GM12878 (cell line): ENCODE data around the gene MAMDC4. TPM values are rescaled to one million over a fixed set of nuclear protein-coding genes. Genes with fewer than 3 reads are reported as not detected.

Experiments
- ASH2L ChIP-seq: fragments of 300-600, 200-600 bp; sonication (generic); IDR thresholded peaks from 2 replicates; pipeline ENCODE4 v1.6.1; 2017; ENCODE audit warnings: low read depth, mild to moderate bottlenecking, borderline replicate concordance
- BACH1 ChIP-seq: fragments of 450-650 bp; IDR thresholded peaks from 2 replicates; pipeline ENCODE4 v1.6.1; 2017; ENCODE audit warnings: mild to moderate bottlenecking, borderline replicate concordance
- BCL3 ChIP-seq: IDR thresholded peaks from 2 replicates; pipeline ENCODE4 v1.6.1; 2011; ENCODE audit warnings: borderline replicate concordance, low read depth, mild to moderate bottlenecking, moderate library complexity, low read length; ENCODE audit not compliant: insufficient read depth, poor library complexity, severe bottlenecking
- CHD4 ChIP-seq: fragments of 200-600 bp; sonication (generic); IDR thresholded peaks from 2 replicates; pipeline ENCODE4 v1.6.1; 2016; ENCODE audit warnings: mild to moderate bottlenecking
- CREB1 ChIP-seq: IDR thresholded peaks from 2 replicates; pipeline ENCODE4 v1.6.1; 2012; ENCODE audit warnings: low read depth, mild to moderate bottlenecking, inconsistent platforms
- ELK1 ChIP-seq: IDR thresholded peaks from 2 replicates; pipeline ENCODE4 v1.6.1; 2012; ENCODE audit warnings: low read depth, low read length, improper control_type of control experiment
- GATAD2B ChIP-seq: fragments of 450-650 bp; conservative IDR thresholded peaks from 2 replicates; pipeline ENCODE4 v1.6.1; 2017; ENCODE audit warnings: low read depth, mild to moderate bottlenecking, moderate library complexity
- HDAC6 ChIP-seq: fragments of 200-600 bp; sonication (generic); IDR thresholded peaks from one replicate; pipeline ENCODE4 v1.8.0; 2017; ENCODE audit warnings: antibody characterized with exemption; ENCODE audit not compliant: unreplicated experiment
- JUND ChIP-seq: IDR thresholded peaks from 2 replicates; pipeline ENCODE4 v1.6.1; 2012; ENCODE audit warnings: low read depth, mild to moderate bottlenecking, low read length, improper control_type of control experiment, moderate library complexity
- KAT2A ChIP-seq: conservative IDR thresholded peaks from 2 replicates; pipeline ENCODE4 v1.6.1; 2011; ENCODE audit warnings: low read depth, low read length; ENCODE audit not compliant: control insufficient read depth
- MTA2 ChIP-seq: fragments of 450-650 bp; IDR thresholded peaks from 2 replicates; pipeline ENCODE4 v1.6.1; 2016; ENCODE audit warnings: low read depth, mild to moderate bottlenecking, moderate library complexity
- MYC ChIP-seq: IDR thresholded peaks from 2 replicates; pipeline ENCODE4 v1.6.1; 2011; ENCODE audit warnings: mild to moderate bottlenecking, low read length, moderate library complexity, inconsistent platforms; ENCODE audit not compliant: insufficient read depth, insufficient replicate concordance, insufficient read length, severe bottlenecking
- NFXL1 ChIP-seq: fragments of 450-650 bp; IDR thresholded peaks from 2 replicates; pipeline ENCODE4 v1.6.1; 2017; ENCODE audit warnings: antibody characterized with exemption, mild to moderate bottlenecking, borderline replicate concordance
- NR2F1 ChIP-seq: fragments of 450-650 bp; conservative IDR thresholded peaks from 2 replicates; pipeline ENCODE4 v1.6.1; 2017; ENCODE audit warnings: mild to moderate bottlenecking
- POLR2AphosphoS2 ChIP-seq: IDR thresholded peaks from 2 replicates; pipeline ENCODE4 v1.6.1; 2011; ENCODE audit warnings: low read depth, mild to moderate bottlenecking, low read length, improper control_type of control experiment, moderate library complexity
- POLR2AphosphoS5 ChIP-seq: IDR thresholded peaks from 2 replicates; pipeline ENCODE4 v1.6.1; 2011; ENCODE audit warnings: mild to moderate bottlenecking, low read length, inconsistent platforms
- POU2F2 ChIP-seq: IDR thresholded peaks from 3 replicates; pipeline ENCODE4 v1.6.1; 2011; ENCODE audit warnings: low read depth, mild to moderate bottlenecking, low read length, borderline replicate concordance
- RAD51 ChIP-seq: fragments of 450-650 bp; IDR thresholded peaks from 2 replicates; pipeline ENCODE4 v1.6.1; 2016; ENCODE audit warnings: moderate library complexity, mild to moderate bottlenecking, inconsistent platforms
- RB1 ChIP-seq: fragments of 450-650 bp; formaldehyde crosslinking; IDR thresholded peaks from 2 replicates; pipeline ENCODE4 v1.6.1; 2017; ENCODE audit warnings: mild to moderate bottlenecking, borderline replicate concordance
- RELA ChIP-seq: fragments of 450-650 bp; IDR thresholded peaks from 2 replicates; pipeline ENCODE4 v1.8.0; 2014; ENCODE audit warnings: borderline replicate concordance; ENCODE audit not compliant: partially characterized antibody
- SKIL ChIP-seq: fragments of 450-650 bp; IDR thresholded peaks from 2 replicates; pipeline ENCODE4 v1.6.1; 2017; ENCODE audit warnings: mild to moderate bottlenecking, low read depth, inconsistent platforms; ENCODE audit not compliant: poor library complexity, severe bottlenecking
- SMARCA5 ChIP-seq: fragments of 450-650 bp; IDR thresholded peaks from 2 replicates; pipeline ENCODE4 v1.6.1; 2017; ENCODE audit warnings: mild to moderate bottlenecking
- SUZ12 ChIP-seq: fragments of 200-600 bp; sonication (generic); IDR thresholded peaks from one replicate; pipeline ENCODE4 v1.6.1; 2018; ENCODE audit warnings: antibody characterized with exemption, mild to moderate bottlenecking; ENCODE audit not compliant: unreplicated experiment
- TCF12 ChIP-seq: IDR thresholded peaks from 2 replicates; pipeline ENCODE4 v1.6.1; 2011; ENCODE audit warnings: low read depth, mild to moderate bottlenecking, low read length
- YBX1 ChIP-seq: fragments of 450-650 bp; IDR thresholded peaks from 2 replicates; pipeline ENCODE4 v1.6.1; 2016; ENCODE audit warnings: antibody characterized with exemption
- YY1 ChIP-seq: IDR thresholded peaks from 2 replicates; pipeline ENCODE4 v1.6.1; 2011; ENCODE audit warnings: low read depth, mild to moderate bottlenecking, low read length
- ZBED1 ChIP-seq: IDR thresholded peaks from 2 replicates; pipeline ENCODE4 v1.6.1; 2016; ENCODE audit warnings: borderline replicate concordance
- ZNF384 ChIP-seq: IDR thresholded peaks from 2 replicates; pipeline ENCODE4 v1.6.1; 2012; ENCODE audit warnings: low read depth, mild to moderate bottlenecking, low read length, improper control_type of control experiment, borderline replicate concordance
- ZSCAN29 ChIP-seq: fragments of 450-650 bp; IDR thresholded peaks from 2 replicates; pipeline ENCODE4 v1.6.1; 2017; ENCODE audit warnings: mild to moderate bottlenecking, moderate library complexity
- polyA plus RNA-seq, 11 experiments: library from polyadenylated mRNA; depleted of rRNA in 4 of 11; unstranded in 6 of 11; stranded (reverse) in 5 of 11; fragments of >200 nt; fragmentation: Nextera tagmentation in 4 of 11; fragmentation: Illumina TruSeq in 1 of 11; extraction: Ambion mirVana in 4 of 11; extraction: Trizol in 1 of 11; gene quantifications; 1 replicate in 1 of 11; 2 replicates in 10 of 11; pipeline versions ENCODE4 v1.2.1 to v1.2.3, GENCODE V29; 2011 to 2016; ENCODE audit warnings: inconsistent platforms in 2 of 11, missing spikeins in 2 of 11, low read depth in 1 of 11
- total RNA-seq, 4 experiments: library from RNA; depleted of rRNA in 3 of 4; stranded (reverse); fragments of >200 nt in 3 of 4; fragmentation: Illumina TruSeq in 1 of 4; extraction: Trizol in 1 of 4; gene quantifications; 2 replicates each; pipeline versions ENCODE4 v1.2.1 to v1.2.3, GENCODE V29; 2013 to 2021

MAMDC4 gene
- total and polyA plus RNA-seq, 10 of the 15 experiments (the other 5 are each of a cell fraction or from before 2014, with no cell fraction given), result 0.22 to 5.7 (median 2.4) TPM; not detected in 1

DNA sequence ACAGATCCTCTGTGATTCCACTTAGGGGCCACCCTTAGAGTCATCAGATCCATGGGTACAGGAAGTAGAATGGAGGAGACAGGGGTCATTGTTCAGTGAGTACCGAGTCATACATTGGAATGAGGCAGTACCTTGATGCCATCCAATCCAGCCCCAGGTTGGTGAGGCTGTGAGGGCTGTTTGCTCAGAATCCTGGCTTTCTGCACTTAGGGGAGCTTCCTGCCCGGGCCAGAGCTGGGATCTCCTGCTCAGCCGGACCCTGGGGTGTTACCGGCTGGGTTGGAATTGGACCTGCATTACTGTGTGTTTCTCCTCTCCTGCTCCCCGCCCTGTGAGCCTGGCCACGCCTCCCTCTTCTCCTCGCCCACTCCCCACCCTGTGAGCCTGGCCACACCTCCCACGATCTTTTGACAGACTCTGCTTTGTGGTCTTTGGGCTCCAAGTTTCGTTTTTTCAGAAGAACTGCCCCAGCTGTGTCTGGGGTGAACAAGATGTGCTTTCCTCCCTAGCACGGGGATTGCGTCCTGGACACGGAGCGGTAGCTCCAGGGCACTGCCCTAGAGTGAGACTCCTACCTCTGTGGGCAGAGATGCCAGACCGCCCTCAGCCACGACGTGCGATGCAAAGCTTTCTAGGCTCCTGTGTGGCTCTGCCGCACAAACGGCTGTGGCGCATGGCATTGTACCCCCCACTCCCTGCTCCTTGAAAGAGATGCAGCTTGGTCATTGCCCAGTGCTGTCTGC is 49.5 kb downstream of the MAMDC4 start (continued):
- TF ChIP-seq BCL3, result no peak
- TF ChIP-seq POLR2AphosphoS5, result peak; percentile 95
- TF ChIP-seq ZBED1, result no peak
- no peak; the same call in 1 of the 2 replicates for TF ChIP-seq ZSCAN29
- TF ChIP-seq NFXL1, result no peak
- no peak for TF ChIP-seq ASH2L
- no peak for TF ChIP-seq SKIL
- TF ChIP-seq MYC, result peak; percentile 66
- TF ChIP-seq ZNF384, result no peak
- TF ChIP-seq RB1, result no peak
- no peak for TF ChIP-seq CHD4
- TF ChIP-seq SMARCA5, result peak; percentile 96
- TF ChIP-seq YBX1, result no peak
- TF ChIP-seq YY1, result peak; percentile 13; the same call in 1 of the 2 replicates
- TF ChIP-seq NR2F1, result no peak
- TF ChIP-seq TCF12, result peak; percentile 77
- no peak for TF ChIP-seq JUND
- no peak for TF ChIP-seq KAT2A
- TF ChIP-seq HDAC6, result no peak
- TF ChIP-seq CREB1, result no peak
- TF ChIP-seq POLR2AphosphoS2, result no peak
- TF ChIP-seq POU2F2, result peak; percentile 35; the same call in 1 of the 3 replicates
- TF ChIP-seq SUZ12, result no peak
- no peak for TF ChIP-seq MTA2
- peak; percentile 50; the same call in 1 of the 2 replicates for TF ChIP-seq GATAD2B
- TF ChIP-seq RAD51, result no peak
- TF ChIP-seq RELA, result no peak
- no peak for TF ChIP-seq ELK1
- TF ChIP-seq BACH1, result no peak
